EL (cell line): ENCODE data around the gene NPY.
"Not testable (repeated sequence)": the region's sequence is repeated elsewhere in the genome, so short reads cannot be mapped to it uniquely, and the experiment has no call there.

Experiments used
- DNase-seq: peaks from one replicate; pipeline ENCODE4 v3.0.0-alpha.2; 2016

Gene NPY

DNA sequence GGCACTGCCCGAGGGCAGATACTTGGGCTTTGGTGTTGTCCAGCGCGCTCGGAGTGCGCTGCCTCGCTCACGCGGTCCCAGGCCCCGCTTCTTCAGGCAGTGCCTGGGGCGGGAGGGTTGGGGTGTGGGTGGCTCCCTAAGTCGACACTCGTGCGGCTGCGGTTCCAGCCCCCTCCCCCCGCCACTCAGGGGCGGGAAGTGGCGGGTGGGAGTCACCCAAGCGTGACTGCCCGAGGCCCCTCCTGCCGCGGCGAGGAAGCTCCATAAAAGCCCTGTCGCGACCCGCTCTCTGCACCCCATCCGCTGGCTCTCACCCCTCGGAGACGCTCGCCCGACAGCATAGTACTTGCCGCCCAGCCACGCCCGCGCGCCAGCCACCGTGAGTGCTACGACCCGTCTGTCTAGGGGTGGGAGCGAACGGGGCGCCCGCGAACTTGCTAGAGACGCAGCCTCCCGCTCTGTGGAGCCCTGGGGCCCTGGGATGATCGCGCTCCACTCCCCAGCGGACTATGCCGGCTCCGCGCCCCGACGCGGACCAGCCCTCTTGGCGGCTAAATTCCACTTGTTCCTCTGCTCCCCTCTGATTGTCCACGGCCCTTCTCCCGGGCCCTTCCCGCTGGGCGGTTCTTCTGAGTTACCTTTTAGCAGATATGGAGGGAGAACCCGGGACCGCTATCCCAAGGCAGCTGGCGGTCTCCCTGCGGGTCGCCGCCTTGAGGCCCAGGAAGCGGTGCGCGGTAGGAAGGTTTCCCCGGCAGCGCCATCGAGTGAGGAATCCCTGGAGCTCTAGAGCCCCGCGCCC is at the start of gene NPY:
Gene NPY, plus strand, starts transcription at position 294 of the 802 bp plus-strand sequence. CDS start 1,051 bp downstream, outside the sequence.
- no peak for DNase-seq

DNA sequence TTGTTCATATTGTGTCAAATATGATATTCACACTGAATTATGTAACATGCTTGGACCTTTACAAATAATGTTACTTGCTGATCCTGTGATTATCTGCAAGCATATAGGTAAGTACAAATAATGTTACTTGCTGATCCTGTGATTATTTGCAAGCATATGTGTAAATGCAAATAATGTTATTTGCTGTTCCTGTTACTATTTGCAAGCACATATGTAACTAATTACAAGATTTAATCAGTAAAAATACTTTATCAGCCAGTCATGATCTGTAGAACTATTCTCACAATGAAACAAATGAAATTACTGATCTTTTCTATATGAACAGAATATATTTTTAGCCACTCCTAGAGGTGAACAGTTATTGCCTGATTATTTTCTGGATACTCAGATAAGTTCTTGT is 44.7 kb upstream of the NPY start:
- no peak for DNase-seq

DNA sequence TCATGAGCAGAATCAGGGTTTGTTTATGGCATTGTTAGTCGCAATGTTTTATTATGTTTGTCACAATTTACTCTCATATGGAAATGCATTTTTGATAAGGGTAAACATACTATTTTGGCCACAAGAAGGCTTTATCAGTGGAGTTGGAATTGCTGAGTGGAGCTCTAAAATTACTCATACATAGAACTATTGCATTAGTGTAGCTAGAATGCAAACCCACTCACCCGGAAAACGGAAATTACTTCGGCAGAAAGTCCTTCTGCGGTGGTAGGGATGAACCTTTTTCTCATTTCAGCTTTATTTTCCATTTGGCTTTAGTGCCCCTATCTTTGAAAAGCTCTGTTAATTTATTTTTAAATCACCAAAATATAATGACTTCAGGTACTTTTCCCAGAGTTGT is 42.8 kb upstream of the NPY start:
- DNase-seq: no peak

DNA sequence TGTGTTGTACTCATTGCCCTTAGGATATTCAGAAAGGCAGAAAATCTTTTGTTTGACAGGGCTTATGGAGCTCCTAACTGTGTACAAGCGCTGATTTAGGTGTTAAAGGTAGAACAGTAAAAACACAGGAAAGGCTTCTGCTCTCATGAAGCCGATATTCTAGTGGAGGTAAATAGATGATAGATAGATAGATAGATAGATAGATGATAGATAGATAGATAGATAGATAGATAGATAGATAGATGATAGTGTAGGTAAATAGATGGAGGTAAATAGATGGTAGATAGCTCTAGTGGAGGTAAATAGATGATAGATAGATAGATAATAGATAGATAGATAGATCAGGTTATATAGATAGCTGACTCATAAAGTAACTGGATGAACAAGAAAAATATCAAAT is 39.4 kb upstream of the NPY start:
- DNase-seq: no peak

DNA sequence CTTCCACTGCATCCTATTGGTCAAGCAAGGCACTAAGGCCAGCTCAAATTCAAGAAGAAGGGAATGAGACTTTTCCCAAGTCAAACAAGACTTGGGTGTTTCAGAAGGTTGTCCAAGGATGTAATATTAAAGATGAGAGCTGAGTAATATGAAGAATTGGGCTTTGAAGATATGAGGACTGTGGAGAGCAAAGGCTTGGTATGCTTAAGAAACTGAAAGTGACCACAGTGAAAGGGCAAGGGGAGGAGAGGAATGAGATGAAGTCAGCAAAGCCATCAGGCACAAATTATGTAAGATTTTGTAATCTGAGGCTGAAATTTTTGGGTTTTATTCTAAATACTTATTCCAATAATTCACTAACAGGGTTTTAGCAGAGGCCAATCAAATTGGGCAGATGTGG is 38.6 kb upstream of the NPY start:
- no peak for DNase-seq

DNA sequence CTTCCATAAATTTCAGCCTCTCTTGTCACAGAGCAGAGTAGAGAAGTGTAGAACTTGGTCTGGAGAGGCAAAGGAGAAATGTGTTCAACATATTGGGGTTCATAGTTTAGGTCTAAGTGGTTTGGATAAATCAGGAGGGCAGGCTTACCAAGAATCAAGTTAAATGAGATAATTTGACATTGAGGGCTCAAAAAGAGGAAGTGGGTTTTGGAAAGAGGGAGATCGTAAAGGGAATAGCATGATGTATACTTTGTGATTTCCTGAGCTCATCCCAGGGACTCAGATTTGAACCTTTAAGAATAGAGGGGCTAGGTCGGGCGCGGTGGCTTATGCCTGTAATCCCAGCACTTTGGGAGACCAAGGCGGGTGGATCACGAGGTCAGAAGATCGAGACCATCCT is 34.7 kb upstream of the NPY start:
- DNase-seq: no peak

DNA sequence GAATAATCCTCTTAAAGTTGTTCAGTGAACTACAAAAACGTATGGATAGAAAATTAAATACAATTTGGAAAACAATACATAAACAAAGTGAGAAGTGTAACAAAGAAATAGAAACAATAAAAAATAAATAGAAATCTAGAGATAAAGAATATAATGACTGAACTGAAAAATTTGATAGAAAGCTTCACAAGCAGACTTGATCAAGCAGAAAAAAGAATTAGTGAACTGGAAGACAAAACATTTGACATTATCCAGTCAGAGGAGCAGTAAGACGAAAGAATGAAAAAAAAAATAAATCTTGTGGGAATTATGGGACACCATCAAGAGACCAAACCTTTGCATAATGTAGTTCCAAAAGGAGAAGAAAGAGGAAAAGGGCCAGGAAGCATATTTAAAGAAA is 32.4 kb upstream of the NPY start:
- DNase-seq: no peak

DNA sequence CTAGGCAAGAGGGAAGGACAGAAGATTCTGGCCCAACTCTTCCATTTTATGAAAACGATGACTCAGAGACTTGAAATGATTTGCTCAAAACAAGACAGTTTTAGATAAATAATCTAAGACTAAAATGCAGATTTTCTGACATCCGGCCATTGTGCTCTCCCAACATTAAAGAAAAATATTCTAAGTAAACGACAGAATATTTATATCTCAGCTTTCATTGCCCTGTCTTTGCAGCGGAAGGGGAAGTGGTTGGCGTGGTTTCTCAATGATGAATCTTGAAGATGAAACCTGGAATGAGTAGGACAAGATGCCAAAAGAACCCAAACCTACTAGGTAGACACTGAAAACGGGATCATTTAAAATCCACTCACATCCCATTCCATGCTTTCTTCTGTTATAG is 28.9 kb upstream of the NPY start:
- DNase-seq: no peak

DNA sequence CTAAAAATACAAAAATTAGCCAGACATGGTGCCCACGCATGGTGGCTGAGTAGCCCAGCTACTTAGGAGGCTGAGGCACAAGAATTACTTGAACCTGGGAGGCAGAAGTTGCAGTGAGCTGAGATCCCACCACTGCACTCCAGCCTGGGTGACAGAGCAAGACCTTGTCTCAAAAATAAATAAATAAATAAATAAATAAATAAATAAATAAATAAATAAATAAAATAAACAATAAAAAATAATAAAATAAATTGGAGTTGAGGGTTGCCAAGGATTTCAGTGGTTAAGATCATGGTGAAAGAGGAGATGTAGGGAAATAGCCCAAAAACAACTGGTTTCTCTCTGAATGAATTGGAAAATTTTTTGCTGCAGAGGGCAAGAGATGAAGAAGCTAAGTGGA is 25.7 kb upstream of the NPY start:
- DNase-seq: not testable (repeated sequence)

DNA sequence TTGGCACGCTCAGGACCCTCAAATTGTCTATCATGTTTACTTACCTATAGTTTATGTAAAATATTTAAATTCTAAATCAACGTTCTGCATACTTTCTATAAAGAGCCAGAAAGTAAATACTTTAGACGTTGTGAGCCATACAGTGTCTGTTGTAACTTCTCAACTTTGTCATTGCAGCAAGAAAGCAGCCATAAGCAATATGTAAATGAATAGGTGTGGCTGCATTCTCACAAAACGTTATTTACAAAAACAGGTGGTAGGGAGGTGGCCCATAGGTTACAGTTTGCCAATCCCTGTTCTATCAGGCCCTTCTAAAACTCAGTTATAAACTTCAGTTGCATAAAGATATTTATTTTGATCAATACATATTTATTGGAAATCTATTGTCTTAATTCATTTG is 12.1 kb upstream of the NPY start:
- no peak for DNase-seq

DNA sequence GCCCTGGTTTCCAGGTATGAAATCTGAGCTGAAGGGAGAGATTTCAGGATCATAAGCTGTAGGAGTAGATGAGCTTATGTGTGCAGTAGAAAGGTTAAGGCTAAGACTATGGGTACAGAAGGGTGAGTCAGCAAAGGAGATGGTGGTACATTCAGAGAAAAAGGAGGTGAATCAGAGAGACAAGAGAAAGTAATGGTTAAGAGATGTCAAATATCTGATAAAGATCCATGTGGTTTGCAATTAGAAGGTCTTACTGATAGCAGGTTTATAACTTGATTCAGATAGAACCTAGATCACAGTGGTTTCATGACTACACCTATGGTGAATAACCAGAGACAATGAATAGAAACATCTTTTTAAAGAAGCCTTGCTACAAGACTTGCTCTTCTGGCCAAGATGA is 4.5 kb upstream of the NPY start:
- no peak for DNase-seq

DNA sequence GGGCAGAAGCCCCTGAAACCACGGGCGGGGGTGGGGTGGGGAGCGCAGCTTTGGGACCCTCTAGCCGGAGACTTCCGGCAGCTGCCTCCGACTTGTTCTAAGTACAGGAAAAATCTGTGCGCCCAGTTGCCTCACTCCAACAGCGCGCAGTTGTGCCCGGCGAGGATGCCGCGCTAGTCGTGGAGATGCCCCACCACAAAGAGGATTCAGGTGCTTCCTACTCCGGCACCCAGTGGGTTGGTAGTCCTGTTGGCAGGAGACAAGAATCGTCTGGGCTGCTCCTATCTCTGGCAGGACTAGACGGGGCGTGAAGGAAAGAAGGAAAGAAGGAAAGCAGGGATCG is 465 bp upstream of the NPY start:
- DNase-seq: no peak

DNA sequence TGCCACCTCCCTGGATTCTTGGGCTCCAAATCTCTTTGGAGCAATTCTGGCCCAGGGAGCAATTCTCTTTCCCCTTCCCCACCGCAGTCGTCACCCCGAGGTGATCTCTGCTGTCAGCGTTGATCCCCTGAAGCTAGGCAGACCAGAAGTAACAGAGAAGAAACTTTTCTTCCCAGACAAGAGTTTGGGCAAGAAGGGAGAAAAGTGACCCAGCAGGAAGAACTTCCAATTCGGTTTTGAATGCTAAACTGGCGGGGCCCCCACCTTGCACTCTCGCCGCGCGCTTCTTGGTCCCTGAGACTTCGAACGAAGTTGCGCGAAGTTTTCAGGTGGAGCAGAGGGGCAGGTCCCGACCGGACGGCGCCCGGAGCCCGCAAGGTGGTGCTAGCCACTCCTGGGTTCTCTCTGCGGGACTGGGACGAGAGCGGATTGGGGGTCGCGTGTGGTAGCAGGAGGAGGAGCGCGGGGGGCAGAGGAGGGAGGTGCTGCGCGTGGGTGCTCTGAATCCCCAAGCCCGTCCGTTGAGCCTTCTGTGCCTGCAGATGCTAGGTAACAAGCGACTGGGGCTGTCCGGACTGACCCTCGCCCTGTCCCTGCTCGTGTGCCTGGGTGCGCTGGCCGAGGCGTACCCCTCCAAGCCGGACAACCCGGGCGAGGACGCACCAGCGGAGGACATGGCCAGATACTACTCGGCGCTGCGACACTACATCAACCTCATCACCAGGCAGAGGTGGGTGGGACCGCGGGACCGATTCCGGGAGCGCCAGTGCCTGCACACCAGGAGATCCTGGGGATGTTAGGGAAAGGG is 913 bp downstream of the NPY start:
- DNase-seq: no peak

DNA sequence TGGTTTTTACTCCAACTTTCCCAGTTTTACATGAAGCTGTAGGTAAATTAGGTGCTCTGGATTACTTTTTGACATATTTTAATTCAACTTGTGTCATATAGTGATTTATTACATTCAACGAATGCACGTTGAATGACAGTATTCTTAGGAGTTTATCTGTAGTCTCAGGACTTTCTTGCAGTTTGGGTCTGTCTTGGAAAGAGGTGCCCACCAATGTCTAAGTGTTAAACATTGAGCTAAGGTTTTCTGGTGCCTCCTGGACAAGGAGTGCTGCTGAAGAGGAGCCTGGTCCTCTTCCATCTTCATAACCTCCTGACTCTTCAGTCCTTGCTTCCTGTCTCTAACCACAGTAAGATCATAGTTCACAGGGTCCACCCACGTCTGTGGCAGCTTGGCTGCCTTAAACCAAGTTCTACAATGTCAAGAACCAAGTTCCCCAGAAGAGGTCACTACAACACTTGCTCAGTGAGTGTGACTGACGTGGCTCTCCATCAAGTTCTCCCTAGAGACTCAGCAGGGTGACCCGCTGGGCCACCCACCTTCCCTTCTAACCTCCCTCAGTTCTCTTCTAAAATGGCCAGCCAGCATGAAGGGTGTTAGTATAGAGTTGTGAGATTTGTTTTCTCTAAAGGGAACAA is 6.1 kb downstream of the NPY start:
- DNase-seq: peak; percentile 54

DNA sequence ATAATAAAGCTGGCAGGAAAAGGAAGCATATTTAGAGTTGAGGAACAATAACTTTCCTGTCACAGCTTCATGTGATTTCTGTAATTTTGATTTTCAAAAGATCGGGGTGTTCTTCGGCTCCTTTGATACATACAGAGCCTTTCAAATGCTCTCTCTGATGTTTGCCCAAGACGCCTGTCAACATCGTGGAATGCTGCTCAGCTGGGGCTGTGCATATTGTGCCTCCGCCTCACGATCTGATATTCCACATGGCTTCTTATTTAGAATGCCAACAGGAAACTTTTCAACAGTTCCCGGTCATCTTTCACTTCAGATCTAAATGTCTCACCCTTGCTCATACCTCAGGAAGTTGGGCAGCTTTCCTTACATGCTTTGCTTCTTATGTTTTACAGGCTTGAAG is 7.3 kb downstream of the NPY start:
- no peak for DNase-seq

DNA sequence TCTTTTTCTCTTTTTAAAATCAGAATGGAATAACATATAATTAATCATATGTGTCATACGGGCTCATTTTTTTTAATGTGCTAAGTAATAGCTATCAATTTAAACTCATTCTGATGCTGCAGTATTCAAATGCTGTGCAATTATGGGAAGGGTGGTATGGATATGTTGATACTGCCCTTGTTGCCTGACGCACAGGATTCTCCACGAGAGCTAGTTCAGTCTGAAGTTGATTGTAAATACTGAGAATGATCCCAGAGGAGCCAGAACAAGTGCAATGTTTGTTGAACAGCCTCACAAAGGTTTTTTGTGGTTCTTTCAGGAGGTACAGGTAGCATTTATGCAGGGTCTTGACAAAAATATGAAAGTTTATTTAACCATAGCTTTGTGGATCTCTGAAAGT is 13.4 kb downstream of the NPY start:
- DNase-seq: no peak

DNA sequence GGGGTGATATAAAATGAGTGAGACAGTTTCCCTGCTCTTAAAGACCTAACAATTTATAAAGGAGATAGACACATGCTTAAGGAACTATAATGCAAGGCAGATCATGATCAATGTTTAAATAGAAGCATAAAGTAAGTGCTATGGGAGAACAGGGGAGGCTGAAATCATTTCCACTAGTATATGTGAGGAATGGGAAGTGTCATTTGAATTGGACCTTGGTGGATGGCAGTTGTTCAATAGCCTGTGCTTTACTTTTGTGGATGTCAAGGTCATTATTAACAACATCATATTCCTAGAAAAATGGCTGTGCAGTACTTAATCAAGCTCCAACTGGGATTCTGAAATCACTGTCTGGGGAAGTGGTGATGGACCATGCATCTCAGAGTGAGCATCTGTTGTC is 14.7 kb downstream of the NPY start:
- DNase-seq: no peak

DNA sequence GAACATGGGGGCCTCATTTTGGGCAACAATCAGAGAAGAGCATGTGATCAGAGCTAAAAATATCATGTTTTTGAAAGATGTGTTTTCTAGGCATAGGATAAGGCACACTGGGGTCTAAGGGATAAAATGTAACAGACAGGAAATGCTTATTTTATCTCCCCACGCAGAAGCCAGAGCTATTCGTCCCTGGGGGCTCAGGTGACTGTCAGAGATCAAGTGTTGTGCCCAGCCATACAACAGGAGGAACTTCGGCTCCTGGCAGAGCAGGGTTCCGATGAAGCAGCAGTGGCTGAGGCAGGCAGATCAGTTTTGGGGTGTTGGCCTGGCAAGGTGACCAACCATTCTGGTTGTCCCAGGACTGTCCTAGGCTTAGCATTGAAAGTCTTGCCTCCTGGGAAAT is 15.2 kb downstream of the NPY start:
- no peak for DNase-seq

DNA sequence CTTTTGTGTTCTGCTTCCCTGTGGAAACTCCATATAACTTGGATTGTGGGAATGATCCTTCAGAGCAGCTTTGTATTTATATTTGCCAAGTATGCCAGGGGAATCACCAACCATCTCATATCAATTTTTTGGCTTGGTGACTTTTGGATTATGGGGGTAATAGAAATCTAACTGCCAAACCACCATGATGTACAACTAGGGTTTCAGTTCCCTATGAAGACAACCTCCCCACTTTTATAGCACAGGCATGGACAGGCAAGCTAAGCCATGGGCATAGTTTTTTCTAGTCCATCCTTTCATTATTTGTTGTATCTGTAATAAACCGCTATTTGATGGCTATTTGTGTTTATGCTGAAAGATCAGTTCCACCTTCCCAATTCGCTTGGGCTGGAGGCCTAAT is 17.7 kb downstream of the NPY start:
- DNase-seq: no peak

DNA sequence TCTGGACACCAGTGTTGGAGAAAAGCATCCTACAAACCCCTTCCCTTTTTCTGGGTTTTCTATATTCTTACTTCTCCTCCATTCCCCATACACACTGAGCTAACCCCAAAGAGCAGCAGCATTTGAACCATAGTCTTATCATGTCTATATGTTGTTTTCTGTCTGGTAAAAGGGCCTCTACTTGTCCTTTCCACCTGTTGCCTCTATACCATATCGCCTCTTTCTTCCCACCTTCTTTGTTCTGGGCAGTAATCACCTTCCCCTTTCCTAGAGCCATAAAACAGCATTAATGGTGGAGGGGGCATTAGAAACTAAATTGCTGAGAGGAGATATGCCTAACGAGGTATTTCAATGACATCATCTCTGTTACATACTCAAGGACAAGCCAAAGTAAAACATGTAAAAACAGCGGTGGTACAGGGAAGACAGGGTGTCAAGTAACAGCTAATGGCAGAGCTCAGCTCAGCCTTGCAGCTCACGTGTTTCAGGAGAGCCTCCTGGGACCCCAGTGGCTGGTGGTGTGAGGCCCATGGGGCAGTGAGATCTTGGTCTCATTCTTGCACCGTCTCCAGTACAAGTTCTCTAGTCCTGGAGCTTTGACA is 20.6 kb downstream of the NPY start:
- DNase-seq: no peak

DNA sequence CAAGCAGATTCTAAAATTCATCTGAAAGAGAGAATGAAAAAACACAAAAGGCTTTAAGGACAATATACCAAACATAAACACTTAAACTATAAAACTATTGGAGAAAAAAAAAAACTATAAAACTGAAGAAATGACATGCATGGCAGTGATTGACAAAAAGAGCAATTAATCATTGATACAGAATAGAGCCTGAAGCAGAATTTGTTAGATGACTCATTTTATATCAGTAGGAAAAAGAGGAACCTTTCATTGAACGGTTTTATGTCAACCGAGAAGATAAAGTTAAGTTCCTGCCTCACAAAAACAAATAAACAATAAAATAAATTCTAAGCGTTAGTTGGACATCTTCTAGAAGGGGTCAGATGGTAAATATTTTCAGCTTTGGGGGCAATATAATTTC is 23.3 kb downstream of the NPY start:
- DNase-seq: no peak

DNA sequence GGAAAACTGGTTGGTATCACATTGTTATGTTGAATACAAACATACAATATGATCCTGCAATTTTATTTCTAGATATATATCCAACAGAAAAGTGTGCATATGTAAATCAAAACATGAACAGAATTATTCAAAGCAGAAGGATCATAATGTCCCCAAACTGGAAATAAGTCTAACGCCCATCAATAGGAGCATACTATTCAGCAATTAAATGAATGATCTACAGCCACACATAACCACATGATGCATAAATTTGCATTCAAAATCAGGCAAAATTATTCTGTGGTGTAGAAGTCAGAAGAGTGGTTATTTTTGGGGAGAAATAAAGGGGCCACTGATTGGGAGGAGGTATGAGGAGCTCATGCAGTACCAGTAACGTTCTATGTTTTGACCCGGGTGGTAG is 28.6 kb downstream of the NPY start:
- DNase-seq: no peak

DNA sequence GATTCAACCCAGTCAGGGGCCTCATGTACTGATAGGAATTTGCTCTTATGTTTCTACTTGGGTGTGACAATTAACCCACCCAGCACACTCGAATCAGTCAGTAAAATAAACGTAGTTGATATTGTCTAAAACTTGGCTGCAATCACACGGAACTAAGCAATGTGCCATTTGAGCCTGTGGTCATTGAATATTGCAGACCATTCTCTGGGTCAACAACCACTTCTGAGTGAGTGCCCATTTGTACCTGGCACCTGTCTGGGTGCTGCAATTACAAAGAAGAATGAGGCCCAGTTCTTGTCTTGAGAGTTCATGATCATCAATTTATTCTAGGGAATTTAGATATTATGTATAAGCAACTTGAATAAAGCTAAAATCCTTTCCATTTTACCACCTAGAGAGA is 29.8 kb downstream of the NPY start:
- DNase-seq: no peak

DNA sequence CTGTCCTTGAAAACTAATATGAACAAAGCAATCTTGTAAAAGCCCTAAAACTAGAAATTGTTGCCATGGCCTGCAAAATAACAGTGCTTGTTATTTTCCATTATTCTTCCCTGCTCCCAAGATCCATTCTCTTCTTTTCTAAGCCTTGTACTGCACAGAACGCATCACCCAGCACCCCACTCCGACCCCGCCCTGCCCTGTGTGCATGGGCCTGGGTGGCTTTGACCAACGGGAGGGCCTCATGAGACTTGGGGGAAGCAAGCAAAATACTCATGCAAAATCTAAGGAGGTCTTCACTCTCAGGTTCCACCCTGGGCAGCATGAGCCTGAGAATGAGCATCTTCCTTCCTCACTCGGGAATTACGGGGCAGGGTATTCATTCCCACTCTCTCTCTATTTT is 32.4 kb downstream of the NPY start:
- no peak for DNase-seq
